HG03039 (cell line): ENCODE data around the gene FRMD4A.
"Not testable (repeated sequence)": the region's sequence is repeated elsewhere in the genome, so short reads cannot be mapped to it uniquely, and the experiment has no call there.

Experiments
- ATAC-seq: cut with Tn5 transposase; IDR thresholded peaks from one replicate; pipeline ENCODE4 v1.9.1; 2021; ENCODE audit warnings: mild to moderate bottlenecking, moderate library complexity; ENCODE audit not compliant: unreplicated experiment

Gene FRMD4A

DNA sequence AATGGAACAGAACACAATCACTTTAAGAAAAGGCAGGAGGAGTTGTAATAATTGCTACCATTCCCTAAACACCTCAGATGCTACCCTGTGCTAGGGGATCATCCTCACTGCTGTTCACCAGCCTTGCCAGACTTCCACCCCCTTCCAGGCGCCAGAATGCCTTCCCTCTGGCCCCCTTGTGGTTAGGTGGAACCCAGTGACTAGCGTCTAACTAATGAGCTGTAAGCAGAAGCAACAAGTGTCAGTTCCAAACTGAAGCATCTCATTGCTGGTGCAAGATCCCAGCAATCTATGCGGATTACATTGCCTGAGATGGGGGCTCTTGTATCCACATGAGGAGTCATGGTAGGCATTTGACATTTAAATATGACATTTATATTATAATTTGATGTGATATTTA lies 86.6 kb downstream of the FRMD4A start:
- ATAC-seq = no peak

DNA sequence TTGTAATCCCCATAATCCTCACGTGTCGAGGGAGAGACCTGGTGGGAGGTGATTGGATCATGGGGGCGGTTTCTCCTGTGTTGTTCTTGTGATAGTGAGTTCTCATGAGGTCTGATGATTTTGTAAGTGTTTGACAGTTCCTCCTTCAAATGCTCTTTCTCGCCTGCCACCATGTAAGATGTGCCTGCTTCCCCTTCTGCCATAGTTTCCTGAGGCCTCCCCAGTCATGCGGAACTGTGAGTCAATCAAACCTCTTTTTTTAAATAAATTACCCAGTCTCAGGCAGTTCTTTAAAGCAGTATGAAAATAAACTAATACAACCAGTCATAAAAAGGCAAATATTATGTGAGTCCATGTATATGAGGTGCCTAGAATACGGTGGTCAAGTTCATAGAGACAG lies 87.5 kb downstream of the FRMD4A start:
- ATAC-seq = no peak

DNA sequence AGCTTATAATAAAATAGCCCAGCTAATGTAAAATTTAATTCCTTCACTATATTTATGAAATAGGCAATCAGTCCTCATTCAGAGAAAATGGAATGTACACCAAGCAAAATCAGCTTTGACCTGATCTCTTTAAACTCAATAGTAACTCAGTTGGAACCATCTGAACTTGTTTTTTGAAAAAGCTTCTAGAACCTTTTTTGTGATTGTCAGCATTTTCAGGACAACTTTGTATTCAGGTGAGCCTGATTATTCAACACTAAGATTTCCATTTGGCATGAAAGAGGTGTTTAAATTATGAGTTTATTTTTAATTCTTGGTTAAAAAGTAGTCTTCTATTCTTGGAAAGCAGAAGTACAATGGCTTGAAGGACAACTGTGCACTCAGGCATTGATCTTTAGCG lies 89.5 kb downstream of the FRMD4A start:
- ATAC-seq = no peak

DNA sequence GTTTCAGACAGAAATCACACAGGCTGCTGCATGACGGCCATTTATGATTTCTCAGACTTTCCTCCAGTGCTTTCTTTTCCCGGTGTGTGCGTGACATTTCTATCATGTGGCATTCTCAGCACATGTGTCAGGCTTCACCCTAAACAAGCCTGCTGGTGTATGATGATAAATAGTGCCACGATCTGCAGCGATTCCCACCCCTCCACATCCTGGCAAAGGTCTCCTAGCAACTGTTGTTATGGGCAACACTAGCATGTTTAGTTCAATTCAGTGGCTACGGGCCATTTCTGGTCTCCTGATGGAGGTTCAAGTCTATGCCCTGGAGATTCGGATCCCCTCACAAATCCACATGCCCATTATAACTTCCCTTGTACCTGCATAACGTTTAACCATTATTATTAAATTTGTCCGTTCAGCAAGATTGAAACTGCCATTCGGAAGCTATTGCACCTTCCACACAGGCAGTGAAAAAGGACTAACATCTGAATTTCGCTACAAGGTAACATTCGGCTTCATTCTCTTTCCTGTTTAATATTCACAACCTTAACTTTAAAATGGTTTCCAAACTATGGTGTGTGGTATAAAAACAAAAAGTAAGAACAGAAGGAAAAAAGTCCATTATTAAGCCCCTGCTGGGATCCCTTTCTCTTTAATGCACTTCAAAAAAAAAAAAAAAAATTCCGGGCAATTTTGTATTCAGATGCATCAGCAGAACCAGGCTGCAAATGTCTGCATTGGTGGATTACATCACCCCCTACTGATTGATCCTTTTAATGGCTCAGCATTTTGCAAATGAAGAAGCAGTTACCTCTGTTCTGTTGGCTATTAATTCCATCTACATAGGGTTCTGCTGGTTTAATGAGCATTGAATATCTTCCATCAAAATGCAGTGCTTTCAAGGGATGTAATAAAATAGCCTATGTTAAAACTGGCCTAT lies 90.2 kb downstream of the FRMD4A start:
- ATAC-seq = no peak

DNA sequence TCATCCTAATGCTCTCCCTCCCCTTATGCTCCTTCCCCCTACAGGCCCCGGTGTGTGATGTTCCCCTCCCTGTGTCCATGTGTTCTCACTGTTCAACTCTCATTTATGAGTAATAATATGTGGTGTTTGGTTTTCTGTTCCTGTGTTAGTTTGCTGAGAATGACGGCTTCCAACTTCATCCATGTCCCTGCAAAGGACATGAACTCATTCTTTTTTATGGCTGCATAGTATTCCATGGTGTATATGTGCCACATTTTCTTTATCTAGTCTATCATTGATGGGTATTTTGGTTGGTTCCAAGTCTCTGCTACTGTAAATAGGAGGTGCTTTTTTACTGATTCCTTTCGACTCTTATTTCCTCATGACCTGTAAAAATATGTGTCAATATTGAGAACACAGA lies 92.1 kb downstream of the FRMD4A start:
- ATAC-seq = not testable (repeated sequence)

DNA sequence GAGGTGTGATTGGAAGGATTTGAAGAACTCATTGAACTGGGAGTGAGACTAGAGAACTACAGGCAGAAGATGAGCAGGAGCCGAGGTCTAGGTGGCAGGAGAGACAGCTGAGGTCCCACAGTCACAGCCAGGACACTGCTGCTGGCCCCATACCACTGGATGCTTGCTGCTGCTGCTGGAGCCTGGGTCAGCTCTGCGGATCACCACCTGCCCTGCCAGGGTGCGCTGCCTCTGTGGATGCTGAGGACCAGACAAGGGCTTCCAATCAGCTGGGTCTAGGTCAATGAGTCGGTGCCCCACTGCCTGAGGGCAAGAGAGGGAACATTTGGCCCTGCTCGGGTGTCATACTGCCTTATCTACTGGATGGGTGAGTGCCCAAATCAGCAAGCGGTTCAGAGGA lies 94.4 kb downstream of the FRMD4A start:
- ATAC-seq = no peak

DNA sequence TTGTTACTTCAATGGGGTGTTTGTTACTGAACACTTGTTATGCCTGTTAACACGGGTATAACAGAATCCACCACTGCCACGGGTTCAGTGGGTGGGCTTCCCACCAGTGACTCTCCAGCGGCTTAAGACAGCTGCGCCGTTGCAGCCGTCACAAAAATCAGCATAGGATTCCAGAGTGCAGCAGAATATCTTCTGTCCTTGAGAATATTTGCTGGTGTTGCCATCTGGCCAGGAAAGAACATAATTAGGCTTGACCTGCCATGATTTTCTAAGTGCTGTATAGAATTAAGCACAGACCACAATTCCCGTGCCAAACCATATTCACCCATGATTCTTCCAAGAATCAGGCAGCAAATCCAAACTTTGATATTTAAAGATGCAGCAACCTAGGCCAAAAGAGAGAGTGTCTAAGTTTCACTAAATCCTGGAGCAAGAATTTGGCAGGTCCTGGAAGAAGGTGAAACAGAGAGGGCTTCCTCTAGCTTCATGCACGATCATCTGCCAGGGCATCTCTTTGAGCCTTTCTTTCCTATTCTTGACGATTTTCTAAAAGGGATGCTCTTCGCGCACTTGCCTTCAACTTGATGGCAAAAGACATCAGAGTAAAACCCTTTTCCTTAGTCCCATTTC lies 95.0 kb downstream of the FRMD4A start:
- no peak for ATAC-seq

DNA sequence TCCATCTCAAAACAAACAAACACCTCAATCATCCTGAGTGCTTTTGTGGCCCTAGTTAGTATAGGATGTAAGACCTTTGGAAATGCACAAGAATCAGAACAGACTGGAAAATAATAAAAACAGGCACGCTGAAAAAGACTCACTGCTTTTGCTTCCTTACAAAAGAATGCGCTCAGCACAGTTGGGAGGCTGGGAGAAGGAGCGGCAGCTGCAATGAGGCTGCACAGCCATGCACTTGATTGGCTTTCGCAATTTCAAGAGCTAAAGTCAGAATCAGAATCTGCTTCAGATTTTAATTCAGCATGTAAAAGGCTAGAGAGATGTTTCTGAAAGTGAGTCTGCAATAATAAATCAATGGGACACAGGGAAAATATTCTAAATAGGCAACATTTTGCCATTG lies 97.2 kb downstream of the FRMD4A start:
- ATAC-seq = no peak

DNA sequence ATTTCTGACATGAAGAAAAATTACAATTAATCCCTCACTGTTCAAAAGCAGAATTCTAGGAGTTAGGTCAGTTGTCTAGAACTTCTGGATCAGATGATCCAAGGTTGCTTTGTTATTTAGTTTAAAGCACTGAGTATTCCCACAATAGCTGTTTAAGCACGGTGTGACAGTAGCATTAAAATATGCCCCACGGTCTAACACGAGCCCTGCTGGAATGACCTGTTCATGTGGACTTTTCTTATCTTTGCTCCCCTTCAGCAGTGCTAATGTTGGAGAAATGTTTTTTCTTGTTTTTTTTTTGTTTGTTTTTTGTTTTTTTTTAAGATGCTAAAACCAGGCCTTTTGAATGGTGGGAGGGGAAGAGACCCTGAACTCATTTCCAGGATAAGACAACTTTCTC lies 101.9 kb downstream of the FRMD4A start:
- ATAC-seq = not testable (repeated sequence)

DNA sequence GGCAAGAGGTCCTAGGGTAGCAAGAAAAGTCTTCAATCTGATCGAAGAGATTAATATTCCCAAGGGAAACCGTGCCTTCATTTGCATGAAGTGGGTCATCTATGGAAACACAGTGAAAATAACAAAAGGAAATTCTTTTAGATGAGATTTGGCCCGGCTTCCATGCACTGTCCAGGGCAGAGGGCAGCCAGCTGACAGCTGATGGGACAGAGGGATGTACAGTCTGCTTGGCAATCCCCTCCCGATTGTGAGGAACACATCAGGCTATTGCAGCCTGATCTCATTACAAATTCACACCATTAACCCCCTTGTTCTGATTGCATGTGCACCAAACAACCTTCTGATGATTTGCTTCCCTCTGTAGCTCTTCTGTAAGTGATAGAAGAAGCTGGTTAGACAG lies 105.3 kb downstream of the FRMD4A start:
- ATAC-seq = no peak

DNA sequence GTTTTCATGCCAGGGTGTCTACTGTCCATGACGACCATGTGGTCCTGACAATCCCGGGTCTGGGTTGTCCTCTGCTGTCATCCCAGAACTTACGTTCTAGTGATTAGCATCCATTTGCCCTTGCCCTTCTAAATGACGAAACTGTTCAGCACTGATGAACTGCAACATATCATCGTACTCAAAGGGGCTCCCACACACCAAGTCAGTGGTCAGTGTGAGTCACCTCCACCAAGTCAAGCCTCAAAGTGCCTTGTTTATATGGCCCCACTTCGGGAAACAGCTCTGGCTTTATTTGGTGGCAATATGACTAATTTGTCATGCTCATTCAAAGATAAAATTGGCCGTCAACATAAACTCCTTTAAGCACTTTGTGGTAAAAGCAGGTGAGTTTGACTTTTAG lies 110.7 kb downstream of the FRMD4A start:
- no peak for ATAC-seq

DNA sequence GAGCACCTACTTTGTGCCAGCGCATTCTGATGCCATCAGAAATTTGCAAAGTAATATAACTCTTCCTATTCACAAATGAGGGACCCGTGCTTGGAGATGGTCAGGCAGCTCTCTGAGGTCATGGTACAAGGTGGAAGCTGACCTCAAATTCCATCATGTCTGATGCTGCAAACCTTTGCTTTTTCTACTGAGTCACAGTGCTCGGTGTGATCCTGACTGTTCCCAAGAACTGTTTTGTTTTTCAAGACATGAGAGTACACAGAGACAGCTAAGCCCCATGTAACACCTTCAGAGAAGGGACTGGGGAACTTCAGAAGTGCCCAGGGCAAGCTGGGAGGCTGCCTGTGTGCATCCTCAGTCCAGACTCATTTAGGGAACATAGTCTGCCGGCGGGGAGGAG lies 111.3 kb downstream of the FRMD4A start:
- ATAC-seq = no peak

DNA sequence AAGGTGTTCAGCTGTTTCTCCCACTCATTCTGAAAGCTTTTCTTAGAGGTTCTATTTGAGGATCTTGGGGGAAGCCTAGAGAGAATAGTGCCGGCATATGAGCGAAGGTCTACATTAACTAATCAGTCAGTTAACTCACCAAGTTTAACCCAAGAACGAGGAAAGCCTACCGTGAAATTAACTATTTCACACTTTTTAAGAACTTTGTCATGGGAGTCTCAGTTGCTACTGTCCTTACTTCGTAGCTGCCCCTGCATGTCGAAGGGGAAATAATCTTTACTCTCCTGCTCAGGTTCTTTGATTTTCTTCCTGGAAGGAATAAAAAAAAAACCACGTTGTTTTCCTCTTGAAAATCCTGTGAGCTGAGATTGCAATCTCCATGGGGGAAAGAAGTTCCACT lies 115.1 kb downstream of the FRMD4A start:
- no peak for ATAC-seq

DNA sequence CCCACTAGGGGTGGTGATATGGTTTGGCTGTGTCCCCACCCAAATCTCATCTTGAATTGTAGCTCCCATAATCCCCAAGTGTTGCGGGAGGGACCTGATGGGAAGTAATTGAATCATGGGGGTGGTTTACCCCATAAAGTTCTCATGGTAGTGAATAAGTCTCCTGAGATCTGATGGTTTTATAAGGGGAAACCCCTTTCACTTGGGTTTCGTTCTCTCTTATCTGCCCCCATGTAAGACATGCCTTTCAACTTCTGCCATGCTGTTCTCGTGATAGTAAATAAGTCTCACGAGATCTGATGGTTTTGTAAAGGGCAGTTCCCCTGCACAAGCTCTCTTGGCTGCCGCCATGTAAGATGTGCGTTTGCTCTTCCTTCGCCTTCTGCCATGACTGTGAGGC lies 117.0 kb downstream of the FRMD4A start:
- ATAC-seq = not testable (repeated sequence)

DNA sequence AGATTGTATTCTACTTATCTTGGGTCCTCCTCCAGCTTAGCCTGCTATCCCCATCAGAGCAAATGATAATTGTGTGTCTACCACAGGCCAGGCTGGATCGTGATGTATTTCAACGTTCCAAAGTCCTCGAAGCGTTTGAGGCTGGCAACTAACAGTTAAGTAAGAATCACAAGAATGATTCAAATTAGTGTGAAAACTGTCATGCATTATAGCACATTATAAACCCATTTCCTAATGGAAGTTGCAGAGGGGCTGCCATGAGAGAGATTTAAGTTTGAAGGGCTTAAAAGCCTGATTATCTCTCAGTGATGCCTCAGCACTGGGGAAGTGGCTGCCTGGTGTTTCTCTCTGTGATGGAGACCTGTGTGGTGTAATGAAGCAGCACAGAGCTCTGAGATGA lies 119.1 kb downstream of the FRMD4A start:
- ATAC-seq = no peak

DNA sequence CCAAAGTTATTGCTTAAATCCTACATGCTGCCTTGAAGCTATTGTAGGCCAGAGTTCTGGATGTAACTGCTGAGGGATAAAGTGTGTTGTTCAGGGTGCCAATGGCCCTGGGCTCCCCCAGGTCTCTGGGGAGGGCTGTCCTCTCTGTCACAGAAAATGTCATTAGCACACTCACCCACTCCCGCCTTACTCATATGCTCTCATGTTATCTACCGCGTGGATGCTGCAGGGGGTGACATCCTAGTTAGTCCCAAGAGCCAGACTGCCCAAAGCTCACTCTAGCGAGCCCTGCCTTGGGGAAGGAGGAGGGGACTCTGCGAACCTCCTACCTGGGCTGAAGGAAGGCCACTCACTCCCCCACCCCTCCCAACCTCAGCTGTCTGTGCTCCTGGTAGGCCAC lies 122.5 kb downstream of the FRMD4A start:
- no peak for ATAC-seq

DNA sequence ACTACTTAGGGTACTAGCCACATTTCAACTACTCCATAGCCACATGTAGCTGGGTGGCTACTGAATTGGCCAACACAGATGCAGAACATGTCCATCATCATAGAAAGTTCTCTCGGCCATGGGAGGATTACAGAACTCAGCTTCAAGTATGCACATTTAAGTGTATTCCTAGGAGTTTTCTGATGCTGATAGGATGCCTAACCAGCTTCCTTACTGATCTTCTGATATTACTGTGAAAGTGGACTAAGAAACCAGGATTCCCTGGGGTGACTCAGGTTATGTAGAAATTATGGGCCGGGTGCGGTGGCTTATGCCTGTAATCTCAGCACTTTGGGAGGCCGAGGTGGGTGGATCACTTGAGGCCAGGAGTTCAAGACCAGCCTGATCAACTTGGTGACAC lies 125.5 kb downstream of the FRMD4A start:
- no peak for ATAC-seq

DNA sequence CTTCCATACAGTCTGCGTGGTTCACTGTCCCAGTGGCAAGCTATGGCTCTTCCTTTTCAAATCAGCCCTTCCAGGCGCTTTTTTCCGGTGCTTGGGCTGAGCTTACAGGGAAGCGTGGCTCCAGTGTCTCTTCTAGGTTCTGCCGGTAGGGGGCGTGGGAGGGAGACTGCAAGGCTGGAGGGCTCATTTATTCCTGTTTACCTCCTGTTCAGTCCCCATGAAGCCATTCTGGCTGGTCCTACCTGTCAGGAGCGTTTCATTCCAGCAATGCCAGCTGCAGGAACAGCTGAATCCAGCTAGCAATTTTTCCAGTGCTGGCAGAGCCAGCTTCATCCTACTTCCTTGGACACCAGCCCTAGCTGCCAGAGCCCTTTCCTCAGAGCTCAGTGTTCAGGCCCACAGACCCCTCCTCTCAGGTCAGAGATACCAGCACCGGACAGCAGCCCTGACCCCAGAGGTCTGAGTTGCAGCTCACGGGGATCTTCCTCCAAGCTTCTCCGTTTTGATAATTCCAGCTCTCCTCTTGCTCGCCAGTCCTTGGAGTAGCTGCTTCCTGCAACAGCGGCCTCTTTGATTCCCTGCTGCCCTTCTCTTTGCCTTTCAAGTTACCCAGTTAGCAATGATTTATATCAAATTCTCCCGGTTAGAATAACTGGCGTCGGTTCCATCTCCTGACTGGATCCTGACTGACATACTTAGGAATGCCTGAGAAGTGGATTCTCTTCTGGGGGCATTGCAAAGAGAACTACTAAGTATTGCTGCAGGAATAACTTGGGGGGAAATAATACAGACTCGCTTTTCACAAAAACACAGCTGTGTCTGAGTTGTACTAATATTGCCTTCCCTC lies 129.8 kb downstream of the FRMD4A start:
- no peak for ATAC-seq

DNA sequence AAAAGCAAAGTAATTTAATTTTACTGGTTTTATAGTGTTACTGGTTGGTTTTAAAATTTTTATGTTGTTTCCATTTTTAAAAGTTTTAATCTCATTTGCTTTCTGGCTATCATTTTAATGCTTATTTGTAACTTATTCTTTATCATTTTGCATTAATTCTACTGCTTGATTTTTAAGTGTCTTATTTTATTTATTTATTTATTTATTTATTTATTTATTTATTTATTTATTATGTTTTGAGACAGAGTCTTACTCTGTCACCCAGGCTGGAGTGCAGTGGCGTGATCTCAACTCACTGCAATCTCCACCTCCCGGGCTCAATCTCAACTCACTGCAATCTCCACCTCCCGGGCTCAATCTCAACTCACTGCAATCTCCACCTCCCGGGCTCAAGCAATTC lies 131.6 kb downstream of the FRMD4A start:
- ATAC-seq = not testable (repeated sequence)

DNA sequence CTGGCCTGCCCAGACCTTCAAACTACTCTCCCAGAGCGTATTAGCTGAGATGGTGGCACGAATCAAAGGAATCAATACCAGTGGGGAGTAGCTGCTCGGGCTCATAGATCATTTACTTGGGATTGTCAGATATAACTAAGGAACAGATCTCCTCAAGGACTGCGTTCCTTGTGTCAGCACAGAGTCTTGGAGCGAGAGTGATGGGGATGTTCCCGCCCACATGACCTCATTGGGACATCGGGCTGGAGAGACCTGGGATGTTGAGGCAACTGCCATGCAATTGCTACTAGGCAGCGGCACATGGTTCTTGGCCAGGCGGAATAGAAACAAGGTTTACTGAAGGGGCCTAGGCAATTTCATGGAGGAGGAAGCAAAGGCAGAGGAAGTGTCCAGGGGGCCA lies 132.6 kb downstream of the FRMD4A start:
- ATAC-seq = no peak

DNA sequence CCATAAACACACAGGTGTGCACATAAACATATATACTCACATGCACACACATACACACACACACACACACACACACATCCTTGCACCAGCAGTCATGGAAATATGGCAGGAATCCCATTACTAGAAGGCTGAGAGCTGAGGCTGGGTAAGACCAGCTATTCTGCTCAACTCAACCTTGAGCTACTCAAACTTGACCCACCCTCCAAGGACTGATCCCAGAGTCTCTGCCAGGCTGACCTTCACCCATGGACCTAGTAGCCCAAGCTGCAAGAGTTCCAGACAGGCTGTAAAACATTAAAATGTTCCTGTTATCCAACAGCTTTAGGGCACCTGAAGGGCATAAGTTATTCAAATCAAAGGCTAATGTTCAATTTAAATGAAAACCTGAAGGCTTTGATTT lies 134.6 kb downstream of the FRMD4A start:
- no peak for ATAC-seq

DNA sequence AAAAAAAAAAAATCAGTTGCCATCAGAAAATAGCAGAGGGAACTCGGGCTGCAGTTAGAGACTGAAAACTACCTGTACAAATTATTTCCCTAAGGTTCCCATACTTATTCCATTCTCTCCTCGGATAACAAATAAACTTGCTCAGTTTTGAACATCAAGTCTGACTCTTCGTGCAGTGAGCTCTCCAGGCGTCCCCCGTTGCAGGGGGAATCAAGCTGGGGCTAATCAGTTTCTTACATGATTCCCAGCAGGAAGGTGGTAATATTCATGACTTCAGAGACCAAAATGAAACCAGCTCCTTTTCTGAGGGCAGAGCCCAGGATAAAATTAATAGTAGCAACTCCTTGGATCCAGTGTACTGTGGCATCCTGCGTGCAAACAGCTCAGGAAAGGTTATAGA lies 135.3 kb downstream of the FRMD4A start:
- no peak for ATAC-seq
